ENCODE results near the gene AKAP13. TPM values are rescaled to one million over a fixed set of nuclear protein-coding genes. Genes with fewer than 3 reads are reported as not detected.
"Not testable (repeated sequence)": the region's sequence is repeated elsewhere in the genome, so short reads cannot be mapped to it uniquely, and the experiment has no call there.

Gene AKAP13
- 10 to 100 TPM; 67.4 to 78.8 (median 77.0) TPM for total RNA-seq

DNA sequence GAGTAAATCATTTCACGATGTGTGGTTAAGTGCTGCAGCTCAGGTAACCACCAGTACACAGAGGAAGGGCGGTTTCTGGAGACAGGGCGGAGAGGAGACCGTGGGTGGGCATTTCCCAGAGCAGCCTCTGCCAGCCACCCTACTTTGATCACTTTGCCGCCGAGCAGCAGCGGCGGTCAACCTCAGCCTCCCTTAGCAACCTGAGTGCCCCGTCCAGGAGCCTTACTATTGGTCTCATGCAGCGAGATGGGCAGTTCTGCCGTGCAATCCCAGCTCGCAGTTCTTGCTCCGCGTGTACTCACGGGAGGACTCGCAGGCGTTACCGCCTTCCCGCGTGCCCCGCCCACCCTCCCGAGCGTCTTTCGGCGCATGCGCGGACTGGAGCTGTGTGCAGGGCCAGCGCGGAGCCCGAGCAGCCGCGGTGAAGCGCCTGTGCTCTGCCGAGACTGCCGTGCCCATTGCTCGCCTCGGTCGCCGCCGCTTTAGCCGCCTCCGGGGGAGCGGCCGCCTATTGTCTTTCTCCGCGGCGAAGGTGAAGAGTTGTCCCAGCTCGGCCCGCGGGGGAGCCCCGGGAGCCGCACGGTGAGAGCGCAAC is at the start of gene AKAP13:
Gene AKAP13 (plus strand): TSS at position 387 of the 595 bp plus-strand sequence. CDS start 105,118 bp downstream, outside the sequence.
- H3K36me3 Mint-ChIP-seq (ENCODE audit: insufficient read depth): no peaks in the 10 kb centered on the region
- DNase-seq (peak; percentile 88), ATAC-seq (peak; percentile 86 to 87)
- H3K4me1 Mint-ChIP-seq (ENCODE audit: low read depth): peaks cover 60% of the 10 kb centered on the region
- H3K9me3 Mint-ChIP-seq: no peaks in the 10 kb centered on the region
- peak within 1 kb of the TSS; percentile 90 for H3K4me3 Mint-ChIP-seq
- H3K27me3 Mint-ChIP-seq (ENCODE audit: low read depth): no peaks in the 10 kb centered on the region

GRCh38 chr15:85330901-85331588 is 49.4 kb upstream of the AKAP13 start:
- Mint-ChIP-seq H3K4me1 (ENCODE audit: low read depth) (peaks cover 44% of the 10 kb centered on the region), H3K4me3 (peak overlapping the region; percentile 83), H3K27me3 (ENCODE audit: low read depth) (no peaks in the 10 kb centered on the region), H3K9me3 (no peaks in the 10 kb centered on the region), H3K36me3 (ENCODE audit: insufficient read depth) (no peaks in the 10 kb centered on the region)
- peak; percentile 74 to 77 for ATAC-seq
- peak; percentile 58 for DNase-seq

GRCh38 chr15:85331655-85332285 is 48.6 kb upstream of the AKAP13 start:
- Mint-ChIP-seq H3K4me3 (peak overlapping the region; percentile 83), H3K27me3 (ENCODE audit: low read depth) (no peaks in the 10 kb centered on the region), H3K4me1 (ENCODE audit: low read depth) (peaks cover 44% of the 10 kb centered on the region), H3K36me3 (ENCODE audit: insufficient read depth) (no peaks in the 10 kb centered on the region), H3K9me3 (no peaks in the 10 kb centered on the region)
- DNase-seq (no peak), ATAC-seq (no peak)

DNA sequence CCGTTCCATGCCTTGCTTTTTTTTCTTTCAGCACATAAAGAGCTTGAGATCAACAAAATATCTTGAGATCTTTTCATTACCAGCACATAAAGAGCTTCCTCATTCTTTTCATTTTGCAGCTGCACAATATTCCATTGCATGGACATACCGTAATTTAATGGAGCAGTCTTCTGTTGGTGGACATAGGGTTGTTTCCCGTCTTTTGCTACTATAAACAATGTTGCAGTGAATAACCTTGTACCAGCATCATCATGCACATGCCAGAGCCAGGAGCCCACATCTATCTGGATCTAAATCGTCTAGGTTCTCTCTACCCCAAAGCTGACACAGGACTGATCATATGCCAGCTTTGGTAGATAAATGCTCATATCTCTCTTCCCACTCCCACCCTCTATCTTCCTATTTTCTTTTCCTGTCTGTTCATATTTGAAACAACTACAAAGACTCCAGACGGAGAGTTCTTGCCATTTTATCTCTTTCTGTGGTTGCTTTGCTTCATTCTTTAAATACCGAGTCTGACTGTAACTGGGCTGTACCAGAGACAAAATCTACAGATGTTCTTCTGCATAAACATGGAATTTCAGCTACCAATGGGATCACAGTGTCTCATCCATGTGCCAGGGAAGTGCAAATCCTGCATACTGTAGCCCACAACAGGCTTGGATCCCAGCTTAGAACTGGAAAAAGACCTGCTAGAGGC is 47.1 kb upstream of the AKAP13 start:
- no peaks in the 10 kb centered on the region for H3K36me3 Mint-ChIP-seq (ENCODE audit: insufficient read depth)

DNA sequence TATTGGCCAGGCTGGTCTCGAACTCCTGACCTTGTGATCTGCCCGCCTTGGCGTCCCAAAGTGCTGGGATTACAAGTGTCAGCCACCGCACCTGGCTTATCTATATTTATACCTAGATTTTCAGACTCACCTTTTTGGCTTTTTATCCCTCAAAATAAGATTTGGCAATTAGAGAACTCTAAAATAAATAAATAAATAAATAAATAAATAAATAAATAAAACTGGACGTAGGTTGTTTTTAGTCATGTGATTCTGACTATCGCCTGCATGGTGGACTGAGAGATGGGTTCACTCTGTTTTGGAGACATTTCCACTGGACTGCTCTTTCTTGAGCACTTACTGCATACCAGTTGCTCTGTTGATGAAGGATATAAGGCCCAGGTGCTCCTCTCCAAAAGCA is 46.2 kb upstream of the AKAP13 start:
- no peak overlapping the region for H3K4me3 Mint-ChIP-seq
- peaks cover 32% of the 10 kb centered on the region for H3K4me1 Mint-ChIP-seq (ENCODE audit: low read depth)
- DNase-seq (no peak), ATAC-seq (no peak)
- H3K36me3 Mint-ChIP-seq (ENCODE audit: insufficient read depth): no peaks in the 10 kb centered on the region
- H3K27me3 Mint-ChIP-seq (ENCODE audit: low read depth): no peaks in the 10 kb centered on the region
- no peaks in the 10 kb centered on the region for H3K9me3 Mint-ChIP-seq

More for the DNA sequence above, 47.1 kb upstream of the AKAP13 start:
- DNase-seq: no peak
- Mint-ChIP-seq H3K27me3 (ENCODE audit: low read depth) (no peaks in the 10 kb centered on the region), H3K4me1 (ENCODE audit: low read depth) (peaks cover 39% of the 10 kb centered on the region), H3K4me3 (no peak overlapping the region), H3K9me3 (no peaks in the 10 kb centered on the region)
- no peak for ATAC-seq

DNA sequence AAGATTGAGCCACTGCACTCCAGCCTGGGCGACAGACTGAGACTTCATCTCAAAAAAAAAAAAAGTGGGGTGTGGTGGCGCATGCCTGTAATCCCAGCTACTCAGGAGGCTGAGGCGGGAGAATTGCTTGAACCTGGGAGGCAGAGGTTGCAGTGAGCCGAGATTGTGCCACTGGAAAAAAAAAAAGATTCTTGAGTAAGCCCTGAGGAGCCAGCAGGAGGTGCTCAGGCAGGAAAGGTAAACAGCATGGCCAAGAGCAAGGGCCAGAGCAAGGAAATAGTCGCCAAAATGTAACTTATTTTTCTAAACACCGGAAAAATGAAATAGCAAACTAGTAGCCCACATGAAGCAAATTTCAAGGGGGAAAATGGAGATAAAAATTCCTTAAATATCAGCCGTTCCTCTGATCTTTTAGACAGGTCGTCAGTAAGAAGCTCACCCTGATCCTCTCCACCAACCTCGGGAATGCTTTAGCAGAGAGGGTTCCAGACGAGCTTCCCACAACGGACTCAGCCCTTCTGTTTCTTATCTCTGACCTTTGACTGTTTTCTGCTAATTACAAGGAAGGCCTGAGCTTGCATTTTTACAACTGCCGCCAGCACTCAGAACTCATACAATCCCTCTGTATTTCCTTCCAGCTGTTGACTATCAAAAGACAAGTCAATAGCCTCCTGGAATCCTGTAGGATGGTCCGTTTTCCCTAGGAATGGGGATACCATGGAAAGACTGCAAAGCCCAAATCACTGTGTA is 45.0 kb upstream of the AKAP13 start:
- DNase-seq (no peak), ATAC-seq (no peak)
- peaks cover 21% of the 10 kb centered on the region for H3K4me1 Mint-ChIP-seq (ENCODE audit: low read depth)
- H3K36me3 Mint-ChIP-seq (ENCODE audit: insufficient read depth): no peaks in the 10 kb centered on the region
- H3K4me3 Mint-ChIP-seq: no peak overlapping the region
- H3K27me3 Mint-ChIP-seq (ENCODE audit: low read depth): no peaks in the 10 kb centered on the region
- no peaks in the 10 kb centered on the region for H3K9me3 Mint-ChIP-seq

DNA sequence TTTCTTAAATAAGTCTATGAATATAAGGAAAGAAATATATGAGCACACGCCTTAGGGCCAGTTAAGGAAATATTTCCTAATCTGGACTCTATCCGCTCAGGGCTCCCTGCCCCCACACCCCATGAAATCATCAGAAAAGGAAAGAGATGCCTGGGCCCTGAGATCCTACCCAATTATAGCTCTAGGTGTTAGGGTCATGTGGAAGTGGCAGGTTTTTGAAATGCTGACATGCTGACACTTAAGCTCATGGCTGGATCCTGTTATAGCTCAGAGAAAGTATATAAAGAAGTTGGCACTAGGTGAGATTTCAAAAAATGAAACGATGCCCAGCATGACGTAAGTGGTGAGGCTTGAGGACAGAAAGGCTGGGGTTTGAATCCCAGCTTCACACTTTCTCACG is 43.5 kb upstream of the AKAP13 start:
- H3K9me3 Mint-ChIP-seq: no peaks in the 10 kb centered on the region
- ATAC-seq: no peak

DNA sequence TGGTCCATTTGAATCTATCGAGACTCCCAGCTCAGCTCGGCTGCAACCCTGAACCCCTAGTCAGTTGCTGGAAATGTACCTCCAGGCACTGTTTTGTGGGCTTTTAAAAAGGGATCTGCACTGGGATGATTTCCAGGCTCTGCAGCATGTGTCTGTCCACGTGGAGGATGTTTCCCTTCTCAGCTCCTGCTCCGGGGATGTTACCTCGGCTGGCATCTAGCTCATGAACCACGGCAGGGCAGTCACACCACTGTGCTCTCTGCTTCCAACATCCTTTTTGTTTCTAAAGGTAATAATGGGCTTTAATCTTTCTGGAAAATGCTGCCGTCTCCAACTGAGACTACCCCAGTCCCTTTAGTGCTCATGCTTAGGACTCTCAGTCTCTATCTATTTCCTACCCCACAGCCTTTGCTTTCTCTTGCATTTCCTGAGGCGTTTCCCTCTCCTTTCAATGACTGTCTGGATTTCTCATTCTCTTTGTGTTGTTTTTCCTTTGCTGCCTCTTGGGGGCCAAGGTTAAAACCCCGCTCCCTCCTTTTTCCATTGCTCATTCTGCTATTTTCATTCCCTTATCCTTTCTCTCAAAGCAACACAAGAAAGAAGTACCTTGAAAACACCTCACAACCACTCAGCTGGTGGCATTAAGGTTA is 42.9 kb upstream of the AKAP13 start:
- Mint-ChIP-seq H3K27me3 (ENCODE audit: low read depth) (no peaks in the 10 kb centered on the region), H3K4me1 (ENCODE audit: low read depth) (peaks cover 4% of the 10 kb centered on the region), H3K4me3 (no peak overlapping the region), H3K9me3 (no peaks in the 10 kb centered on the region), H3K36me3 (ENCODE audit: insufficient read depth) (no peaks in the 10 kb centered on the region)
- DNase-seq (no peak), ATAC-seq (no peak)

More for the DNA sequence above, 43.5 kb upstream of the AKAP13 start:
- no peak for DNase-seq
- Mint-ChIP-seq H3K36me3 (ENCODE audit: insufficient read depth) (no peaks in the 10 kb centered on the region), H3K4me1 (ENCODE audit: low read depth) (peaks cover 6% of the 10 kb centered on the region), H3K27me3 (ENCODE audit: low read depth) (no peaks in the 10 kb centered on the region), H3K4me3 (no peak overlapping the region)

DNA sequence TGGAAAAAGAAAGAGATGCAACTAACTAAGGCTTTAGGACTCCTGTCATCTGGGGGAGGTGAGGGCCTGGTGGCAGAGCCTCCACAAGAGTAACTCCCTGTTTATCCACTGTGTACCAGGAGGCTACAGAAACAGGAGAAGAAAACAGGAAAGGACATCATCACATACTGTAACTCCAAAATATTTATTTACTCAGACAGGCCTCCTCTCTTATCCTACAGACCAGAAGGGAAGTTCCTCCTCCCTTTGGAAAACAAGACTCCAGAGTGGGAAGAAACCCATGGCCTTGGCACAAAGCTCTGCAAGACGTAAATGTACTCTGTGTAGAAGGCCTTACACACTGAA is 40.1 kb upstream of the AKAP13 start:
- DNase-seq (no peak), ATAC-seq (no peak)
- no peaks in the 10 kb centered on the region for H3K4me1 Mint-ChIP-seq (ENCODE audit: low read depth)
- H3K27me3 Mint-ChIP-seq (ENCODE audit: low read depth): no peaks in the 10 kb centered on the region
- no peak overlapping the region for H3K4me3 Mint-ChIP-seq
- no peaks in the 10 kb centered on the region for H3K36me3 Mint-ChIP-seq (ENCODE audit: insufficient read depth)
- H3K9me3 Mint-ChIP-seq: no peaks in the 10 kb centered on the region

DNA sequence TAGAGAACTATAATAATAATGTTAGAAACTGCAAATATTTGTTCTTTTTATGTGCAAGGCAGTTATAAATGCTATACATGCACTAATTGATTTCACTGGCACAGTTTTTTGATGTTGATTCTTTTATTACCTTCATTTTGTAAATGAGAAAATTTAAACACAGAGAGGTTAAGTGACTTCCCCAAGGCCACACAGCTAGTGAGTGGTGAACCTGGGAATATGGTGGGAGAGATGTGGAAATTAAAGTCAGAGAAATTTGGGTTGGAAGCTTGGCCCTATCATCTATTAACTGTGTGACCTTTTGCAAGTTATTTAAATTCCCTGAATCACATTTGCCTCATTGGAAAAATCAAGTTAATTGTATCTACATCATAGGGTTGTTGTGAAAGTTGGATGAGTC is 39.6 kb upstream of the AKAP13 start:
- no peaks in the 10 kb centered on the region for H3K27me3 Mint-ChIP-seq (ENCODE audit: low read depth)
- H3K4me3 Mint-ChIP-seq: no peak overlapping the region
- no peaks in the 10 kb centered on the region for H3K4me1 Mint-ChIP-seq (ENCODE audit: low read depth)
- H3K36me3 Mint-ChIP-seq (ENCODE audit: insufficient read depth): no peaks in the 10 kb centered on the region
- ATAC-seq (no peak), DNase-seq (no peak)
- no peaks in the 10 kb centered on the region for H3K9me3 Mint-ChIP-seq

DNA sequence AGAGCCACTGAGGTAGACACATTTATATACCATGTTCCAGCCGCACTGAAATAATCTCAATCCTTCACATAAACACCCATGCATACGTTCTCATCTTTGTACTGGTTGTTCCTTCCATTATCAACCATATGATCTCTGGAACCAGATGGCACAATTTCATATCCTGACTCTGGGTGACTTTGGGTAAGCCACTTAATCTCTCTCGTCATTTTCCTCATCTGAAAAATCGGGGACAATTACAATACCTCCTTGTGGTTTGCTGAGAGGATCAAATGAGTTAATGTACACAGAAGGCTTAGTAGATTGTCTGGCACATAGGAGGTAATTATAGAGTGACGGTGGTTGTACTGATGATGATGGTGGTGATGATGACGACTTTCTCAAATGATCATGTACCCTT is 38.2 kb upstream of the AKAP13 start:
- DNase-seq; ATAC-seq; H3K27me3 Mint-ChIP-seq (ENCODE audit: low read depth); H3K4me3 Mint-ChIP-seq; H3K36me3 Mint-ChIP-seq (ENCODE audit: insufficient read depth); H3K4me1 Mint-ChIP-seq (ENCODE audit: low read depth); H3K9me3 Mint-ChIP-seq: not testable (repeated sequence)

GRCh38 chr15:85343443-85343842 is 37.0 kb upstream of the AKAP13 start:
- not testable (repeated sequence) for ATAC-seq; H3K27me3 Mint-ChIP-seq (ENCODE audit: low read depth); H3K4me1 Mint-ChIP-seq (ENCODE audit: low read depth); H3K36me3 Mint-ChIP-seq (ENCODE audit: insufficient read depth); H3K4me3 Mint-ChIP-seq; DNase-seq; H3K9me3 Mint-ChIP-seq

GRCh38 chr15:85344241-85344640 is 36.2 kb upstream of the AKAP13 start:
- H3K36me3 Mint-ChIP-seq (ENCODE audit: insufficient read depth); H3K9me3 Mint-ChIP-seq; DNase-seq; H3K27me3 Mint-ChIP-seq (ENCODE audit: low read depth); H3K4me3 Mint-ChIP-seq; ATAC-seq; H3K4me1 Mint-ChIP-seq (ENCODE audit: low read depth): not testable (repeated sequence)

All from activated T-cell treated with anti-CD3 and anti-CD28 coated beads, Interleukin-2, amount 50 U/mL, for 4 hours (primary cell).